Superior temporal gyrus (tissue), 1 donor: Measurements from ENCODE around the gene KRT40.
A peak's percentile ranks its signal among the peaks of the same experiment; 100 is the strongest.

Source experiments
- DNase-seq: peaks from one replicate; pipeline ENCODE4 v3.0.0-alpha.2; 2016; ENCODE audit errors: extremely low spot score

Gene KRT40

GRCh38 chr17:40997361-40997760 lies 13.2 kb upstream of the KRT40 start:
- no peak for DNase-seq

- no peak for DNase-seq
These were observed 12.7 kb upstream of the KRT40 start for GRCh38 chr17:40996829-40997228.

- no peak for DNase-seq
These were observed 11.0 kb upstream of the KRT40 start for GRCh38 chr17:40995116-40995515.

- no peak for DNase-seq
These were observed 9.7 kb upstream of the KRT40 start, which contains the start of gene KRTAP3-3 for GRCh38 chr17:40993839-40994238. Gene KRTAP3-3 (minus strand): TSS chr17:40994164. CDS start chr17:40994097, 67 bp downstream.

- no peak for DNase-seq
These were observed 9.0 kb upstream of the KRT40 start for GRCh38 chr17:40993084-40993483.

- no peak for DNase-seq
These were observed 8.5 kb upstream of the KRT40 start for GRCh38 chr17:40992666-40993065.

- no peak for DNase-seq
These were observed 2.8 kb upstream of the KRT40 start for GRCh38 chr17:40986920-40987319.

GRCh38 chr17:40981115-40981514 lies 3.0 kb downstream of the KRT40 start:
- no peak for DNase-seq

GRCh38 chr17:40980596-40980995 lies 3.5 kb downstream of the KRT40 start:
- DNase-seq: peak; percentile 68

GRCh38 chr17:40980117-40980516 lies 4.0 kb downstream of the KRT40 start:
- no peak for DNase-seq

- no peak for DNase-seq
These were observed 5.5 kb downstream of the KRT40 start for GRCh38 chr17:40978575-40979151.

GRCh38 chr17:40975516-40975915 lies 8.6 kb downstream of the KRT40 start:
- DNase-seq: no peak

- no peak for DNase-seq
These were observed 9.8 kb downstream of the KRT40 start for GRCh38 chr17:40974366-40974765.

- no peak for DNase-seq
These were observed 16.5 kb downstream of the KRT40 start for GRCh38 chr17:40967582-40967981.

- DNase-seq: no peak
These were observed 17.3 kb downstream of the KRT40 start, which contains the start of gene KRT39 for GRCh38 chr17:40966848-40967247. Gene KRT39 (minus strand): TSS chr17:40966948. CDS start chr17:40966856, 92 bp downstream.

GRCh38 chr17:40963838-40964237 lies 20.3 kb downstream of the KRT40 start:
- DNase-seq: no peak

- DNase-seq: no peak
These were observed 22.0 kb downstream of the KRT40 start for GRCh38 chr17:40962059-40962561.

GRCh38 chr17:40961591-40961990 lies 22.5 kb downstream of the KRT40 start:
- DNase-seq: no peak

GRCh38 chr17:40960144-40960543 lies 24.0 kb downstream of the KRT40 start:
- DNase-seq: no peak

GRCh38 chr17:40958086-40958953 lies 25.8 kb downstream of the KRT40 start:
- DNase-seq: no peak

- no peak for DNase-seq
These were observed 27.5 kb downstream of the KRT40 start for GRCh38 chr17:40956401-40957254.

GRCh38 chr17:40953881-40954280 lies 30.2 kb downstream of the KRT40 start:
- DNase-seq: no peak
